Measurements from ENCODE around the gene CC2D2A. TPM values are rescaled to one million over a fixed set of nuclear protein-coding genes. Genes with fewer than 3 reads are reported as not detected.

The CC2D2A gene
- total and polyA plus RNA-seq, 9 of the 15 experiments (the other 6 are each of a cell fraction or from before 2014, with no cell fraction given): 0.36 to 2.5 (median 1.6) TPM

GRCh38 chr4:15479089-15479912, 9.6 kb downstream of the CC2D2A start (continued):
- TF ChIP-seq, protein P1, sequence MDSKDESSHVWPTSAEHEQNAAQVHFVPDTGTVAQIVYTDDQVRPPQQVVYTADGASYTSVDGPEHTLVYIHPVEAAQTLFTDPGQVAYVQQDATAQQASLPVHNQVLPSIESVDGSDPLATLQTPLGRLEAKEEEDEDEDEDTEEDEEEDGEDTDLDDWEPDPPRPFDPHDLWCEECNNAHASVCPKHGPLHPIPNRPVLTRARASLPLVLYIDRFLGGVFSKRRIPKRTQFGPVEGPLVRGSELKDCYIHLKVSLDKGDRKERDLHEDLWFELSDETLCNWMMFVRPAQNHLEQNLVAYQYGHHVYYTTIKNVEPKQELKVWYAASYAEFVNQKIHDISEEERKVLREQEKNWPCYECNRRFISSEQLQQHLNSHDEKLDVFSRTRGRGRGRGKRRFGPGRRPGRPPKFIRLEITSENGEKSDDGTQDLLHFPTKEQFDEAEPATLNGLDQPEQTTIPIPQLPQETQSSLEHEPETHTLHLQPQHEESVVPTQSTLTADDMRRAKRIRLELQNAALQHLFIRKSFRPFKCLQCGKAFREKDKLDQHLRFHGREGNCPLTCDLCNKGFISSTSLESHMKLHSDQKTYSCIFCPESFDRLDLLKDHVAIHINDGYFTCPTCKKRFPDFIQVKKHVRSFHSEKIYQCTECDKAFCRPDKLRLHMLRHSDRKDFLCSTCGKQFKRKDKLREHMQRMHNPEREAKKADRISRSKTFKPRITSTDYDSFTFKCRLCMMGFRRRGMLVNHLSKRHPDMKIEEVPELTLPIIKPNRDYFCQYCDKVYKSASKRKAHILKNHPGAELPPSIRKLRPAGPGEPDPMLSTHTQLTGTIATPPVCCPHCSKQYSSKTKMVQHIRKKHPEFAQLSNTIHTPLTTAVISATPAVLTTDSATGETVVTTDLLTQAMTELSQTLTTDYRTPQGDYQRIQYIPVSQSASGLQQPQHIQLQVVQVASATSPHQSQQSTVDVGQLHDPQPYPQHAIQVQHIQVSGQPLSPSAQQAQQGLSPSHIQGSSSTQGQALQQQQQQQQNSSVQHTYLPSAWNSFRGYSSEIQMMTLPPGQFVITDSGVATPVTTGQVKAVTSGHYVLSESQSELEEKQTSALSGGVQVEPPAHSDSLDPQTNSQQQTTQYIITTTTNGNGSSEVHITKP (IDR thresholded peaks at IDR 0.05; ENCODE audit: partially characterized antibody): no peak
- TF ChIP-seq USF2 (CRISPR knock-in tag; IDR thresholded peaks at IDR 0.05) (peak; percentile 89), CBX8 (IDR thresholded peaks at IDR 0.05; ENCODE audit: borderline replicate concordance, extremely low read depth, low read depth, low read length, poor library complexity, severe bottlenecking) (no peak), KLF16 (IDR thresholded peaks at IDR 0.05) (no peak), KAT7 (CRISPR knock-in tag; IDR thresholded peaks at IDR 0.05; ENCODE audit: borderline replicate concordance) (no peak), ELF4 (CRISPR knock-in tag; IDR thresholded peaks at IDR 0.05) (0 out of 2 replicates have a peak, but pooled peaks have one; percentile 46), ZFPM2 (CRISPR knock-in tag; IDR thresholded peaks at IDR 0.05) (no peak), RCOR1 (IDR thresholded peaks at IDR 0.05; ENCODE audit: borderline replicate concordance in 1 of 2, low read depth in 2 of 2, low read length in 2 of 2) (peak in 1 of 2 experiments; percentile 5; a peak in 1 of 4 replicates), ARNT (IDR thresholded peaks at IDR 0.05) (peak in 1 of 2 experiments; percentile 61; a peak in 1 of 4 replicates), DMBX1 (CRISPR knock-in tag; IDR thresholded peaks at IDR 0.05; ENCODE audit: borderline replicate concordance) (no peak), RAD51 (IDR thresholded peaks at IDR 0.05; ENCODE audit: borderline replicate concordance, low read depth) (peak; percentile 91), ZNF740 (CRISPR knock-in tag; IDR thresholded peaks at IDR 0.05) (no peak), ZNF740 (tag; IDR thresholded peaks at IDR 0.05) (0 out of 4 replicates have a peak, but pooled peaks of 1 of the 2 experiments have one; percentile 28)
- TF ChIP-seq, protein P2, sequence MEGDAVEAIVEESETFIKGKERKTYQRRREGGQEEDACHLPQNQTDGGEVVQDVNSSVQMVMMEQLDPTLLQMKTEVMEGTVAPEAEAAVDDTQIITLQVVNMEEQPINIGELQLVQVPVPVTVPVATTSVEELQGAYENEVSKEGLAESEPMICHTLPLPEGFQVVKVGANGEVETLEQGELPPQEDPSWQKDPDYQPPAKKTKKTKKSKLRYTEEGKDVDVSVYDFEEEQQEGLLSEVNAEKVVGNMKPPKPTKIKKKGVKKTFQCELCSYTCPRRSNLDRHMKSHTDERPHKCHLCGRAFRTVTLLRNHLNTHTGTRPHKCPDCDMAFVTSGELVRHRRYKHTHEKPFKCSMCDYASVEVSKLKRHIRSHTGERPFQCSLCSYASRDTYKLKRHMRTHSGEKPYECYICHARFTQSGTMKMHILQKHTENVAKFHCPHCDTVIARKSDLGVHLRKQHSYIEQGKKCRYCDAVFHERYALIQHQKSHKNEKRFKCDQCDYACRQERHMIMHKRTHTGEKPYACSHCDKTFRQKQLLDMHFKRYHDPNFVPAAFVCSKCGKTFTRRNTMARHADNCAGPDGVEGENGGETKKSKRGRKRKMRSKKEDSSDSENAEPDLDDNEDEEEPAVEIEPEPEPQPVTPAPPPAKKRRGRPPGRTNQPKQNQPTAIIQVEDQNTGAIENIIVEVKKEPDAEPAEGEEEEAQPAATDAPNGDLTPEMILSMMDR (IDR thresholded peaks at IDR 0.05 in 2 of 3, conservative IDR thresholded peaks at IDR 0.05 in 1 of 3; ENCODE audit: insufficient read depth in 2 of 3, low read depth in 1 of 3, low read length in 3 of 3): peak; percentile 49 to 87 (median 74); a peak in 5 of 6 replicates
- TF ChIP-seq, protein P3, sequence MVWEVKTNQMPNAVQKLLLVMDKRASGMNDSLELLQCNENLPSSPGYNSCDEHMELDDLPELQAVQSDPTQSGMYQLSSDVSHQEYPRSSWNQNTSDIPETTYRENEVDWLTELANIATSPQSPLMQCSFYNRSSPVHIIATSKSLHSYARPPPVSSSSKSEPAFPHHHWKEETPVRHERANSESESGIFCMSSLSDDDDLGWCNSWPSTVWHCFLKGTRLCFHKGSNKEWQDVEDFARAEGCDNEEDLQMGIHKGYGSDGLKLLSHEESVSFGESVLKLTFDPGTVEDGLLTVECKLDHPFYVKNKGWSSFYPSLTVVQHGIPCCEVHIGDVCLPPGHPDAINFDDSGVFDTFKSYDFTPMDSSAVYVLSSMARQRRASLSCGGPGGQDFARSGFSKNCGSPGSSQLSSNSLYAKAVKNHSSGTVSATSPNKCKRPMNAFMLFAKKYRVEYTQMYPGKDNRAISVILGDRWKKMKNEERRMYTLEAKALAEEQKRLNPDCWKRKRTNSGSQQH (CRISPR knock-in tag; IDR thresholded peaks at IDR 0.05): 0 out of 2 replicates have a peak, but pooled peaks have one; percentile 31

Data from K562 (cell line).